Thymus (tissue), 11 donors: Measurements from ENCODE around the gene PCDHGA7. TPM values are rescaled to one million over a fixed set of nuclear protein-coding genes. Genes with fewer than 3 reads are reported as not detected.
"Not testable (repeated sequence)": the region's sequence is repeated elsewhere in the genome, so short reads cannot be mapped to it uniquely, and the experiment has no call there.

Source experiments
- DNase-seq, 9 donors: peaks; one replicate each; pipeline ENCODE4 v3.0.0-alpha.2; 2013; ENCODE audit warnings: low spot score in 9 of 9, low read depth in 6 of 9, missing footprints in 1 of 9
- H3K27ac ChIP-seq, 2 donors: one replicate each; pipeline ENCODE4 v1.5.1; 2013; ENCODE audit warnings: control low read depth in 1 of 2, low read depth in 1 of 2, low read length in 1 of 2, mild to moderate bottlenecking in 1 of 2, moderate library complexity in 1 of 2
- H3K27me3 ChIP-seq, 2 donors: one replicate each; pipeline ENCODE4 v1.5.1; 2013; ENCODE audit warnings: low read length in 1 of 2; ENCODE audit not compliant: control insufficient read depth in 2 of 2, insufficient read depth in 1 of 2
- H3K36me3 ChIP-seq, 2 donors: one replicate each; pipeline ENCODE4 v1.5.1; 2013; ENCODE audit warnings: low read length in 1 of 2, mild to moderate bottlenecking in 1 of 2, moderate library complexity in 1 of 2; ENCODE audit not compliant: control insufficient read depth in 2 of 2, insufficient read depth in 2 of 2
- H3K4me1 ChIP-seq, 2 donors: one replicate each; pipeline ENCODE4 v1.5.1; 2013; ENCODE audit warnings: low read length in 2 of 2; ENCODE audit not compliant: control insufficient read depth in 2 of 2, insufficient read depth in 2 of 2
- H3K4me3 ChIP-seq, 2 donors: one replicate each; pipeline ENCODE4 v1.5.1; 2013; ENCODE audit warnings: low read length in 2 of 2, control low read depth in 1 of 2, mild to moderate bottlenecking in 1 of 2
- H3K9me3 ChIP-seq, 2 donors: one replicate each; pipeline ENCODE4 v1.5.1; 2013; ENCODE audit warnings: low read length in 1 of 2, mild to moderate bottlenecking in 1 of 2; ENCODE audit not compliant: control insufficient read depth in 2 of 2, insufficient read depth in 1 of 2
- WGBS: extraction: QIAGEN DNeasy Blood & Tissue Kit; methylation state at CpG from one replicate; pipeline ENCODE4 v1.1.7; 2013; 5-methylcytosine and 5-hydroxymethylcytosine counted together
- polyA plus RNA-seq: library from polyadenylated mRNA; stranded (reverse); fragments of 200-250 nt; gene quantifications from one replicate; pipeline ENCODE4 v1.2.3, GENCODE V29; 2013
- total RNA-seq: library from RNA; stranded (reverse); fragments of 120-200 nt; gene quantifications from one replicate; pipeline ENCODE4 v1.2.4, GENCODE V29; 2013
- donor health status: healthy.

Gene PCDHGA7
- total and polyA plus RNA-seq, 2 donors: 0.28 to 0.46 TPM

DNA sequence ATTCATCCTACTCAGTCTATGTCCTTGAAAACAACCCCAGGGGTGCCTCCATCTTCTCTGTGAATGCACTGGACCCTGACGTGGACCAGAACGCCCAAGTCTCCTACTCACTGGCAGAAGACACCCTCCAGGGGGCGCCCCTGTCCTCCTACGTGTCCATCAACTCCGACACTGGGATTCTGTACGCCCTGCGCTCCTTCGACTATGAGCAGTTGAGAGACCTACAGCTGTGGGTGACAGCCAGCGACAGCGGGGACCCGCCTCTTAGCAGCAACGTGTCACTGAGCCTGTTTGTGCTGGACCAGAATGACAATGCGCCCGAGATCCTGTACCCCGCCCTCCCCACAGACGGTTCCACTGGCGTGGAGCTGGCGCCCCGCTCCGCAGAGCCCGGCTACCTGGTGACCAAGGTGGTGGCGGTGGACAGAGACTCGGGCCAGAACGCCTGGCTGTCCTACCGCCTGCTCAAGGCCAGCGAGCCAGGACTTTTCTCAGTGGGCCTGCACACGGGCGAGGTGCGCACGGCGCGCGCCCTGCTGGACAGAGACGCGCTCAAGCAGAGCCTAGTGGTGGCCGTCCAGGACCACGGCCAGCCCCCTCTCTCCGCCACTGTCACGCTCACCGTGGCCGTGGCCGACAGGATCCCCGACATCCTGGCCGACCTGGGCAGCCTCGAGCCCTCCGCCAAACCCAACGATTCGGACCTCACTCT is 6.9 kb upstream of the PCDHGA7 start:
- not testable (repeated sequence) for H3K4me3 ChIP-seq, H3K4me1 ChIP-seq, H3K36me3 ChIP-seq, DNase-seq, H3K27ac ChIP-seq
- WGBS: 62% methylated on average over 40 of the region's 48 CpGs
- Histone ChIP-seq H3K27me3 (peaks cover 0 to 50% of the 10 kb centered on the region in 2 donors), H3K9me3 (peaks cover 12 to 47% of the 10 kb centered on the region in 2 donors)

DNA sequence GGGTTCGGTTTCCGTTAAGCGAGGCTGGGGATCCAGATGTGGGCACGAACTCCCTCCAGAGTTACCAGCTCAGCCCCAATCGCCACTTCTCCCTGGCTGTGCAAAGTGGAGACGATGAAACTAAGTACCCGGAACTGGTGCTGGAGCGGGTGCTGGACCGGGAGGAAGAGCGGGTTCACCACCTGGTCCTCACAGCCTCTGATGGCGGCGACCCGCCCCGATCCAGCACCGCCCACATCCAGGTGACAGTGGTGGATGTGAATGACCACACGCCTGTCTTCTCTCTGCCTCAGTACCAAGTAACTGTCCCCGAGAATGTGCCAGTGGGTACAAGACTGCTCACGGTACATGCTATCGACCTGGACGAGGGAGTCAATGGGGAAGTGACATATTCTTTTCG is 803 bp downstream of the PCDHGA7 start:
- Histone ChIP-seq H3K4me1 (no peaks in the 10 kb centered on the region), H3K9me3 (peaks cover 7 to 24% of the 10 kb centered on the region in 2 donors), H3K36me3 (no peaks in the 10 kb centered on the region), H3K27ac (no peak overlapping the region), H3K27me3 (peaks cover 3 to 42% of the 10 kb centered on the region in 2 donors), H3K4me3 (no peak overlapping the region)
- WGBS: 47% methylated on average over 21 of the region's 21 CpGs
- no peak for DNase-seq

DNA sequence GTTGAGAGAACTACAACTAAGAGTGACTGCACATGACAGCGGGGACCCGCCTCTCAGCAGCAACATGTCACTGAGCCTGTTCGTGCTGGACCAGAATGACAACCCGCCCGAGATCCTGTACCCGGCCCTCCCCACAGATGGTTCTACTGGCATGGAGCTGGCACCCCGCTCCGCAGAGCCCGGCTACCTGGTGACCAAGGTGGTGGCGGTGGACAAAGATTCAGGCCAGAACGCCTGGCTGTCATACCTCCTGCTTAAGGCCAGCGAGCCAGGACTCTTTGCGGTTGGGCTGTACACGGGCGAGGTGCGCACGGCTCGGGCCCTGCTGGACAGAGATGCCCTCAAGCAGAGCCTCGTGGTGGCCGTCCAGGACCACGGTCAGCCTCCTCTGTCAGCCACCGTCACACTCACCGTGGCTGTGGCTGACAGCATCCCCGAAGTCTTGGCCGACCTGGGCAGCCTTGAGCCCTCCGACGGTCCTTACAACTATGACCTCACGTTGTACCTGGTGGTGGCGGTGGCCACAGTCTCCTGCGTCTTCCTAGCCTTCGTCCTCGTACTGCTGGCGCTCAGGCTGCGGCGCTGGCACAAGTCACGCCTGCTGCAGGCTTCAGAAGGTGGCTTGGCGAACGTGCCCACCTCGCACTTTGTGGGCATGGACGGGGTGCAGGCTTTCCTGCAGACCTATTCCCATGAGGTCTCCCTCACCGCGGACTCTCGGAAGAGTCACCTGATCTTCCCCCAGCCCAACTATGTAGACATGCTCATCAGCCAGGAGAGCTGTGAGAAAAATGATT is 2.1 kb downstream of the PCDHGA7 start:
- DNase-seq: no peak
- no peaks in the 10 kb centered on the region for H3K36me3 ChIP-seq
- no peaks in the 10 kb centered on the region for H3K4me1 ChIP-seq
- H3K9me3 ChIP-seq: peaks cover 8 to 34% of the 10 kb centered on the region in 2 donors
- 60% methylated on average over 43 of the region's 43 CpGs for WGBS
- H3K4me3 ChIP-seq: no peak overlapping the region
- no peak overlapping the region for H3K27ac ChIP-seq
- H3K27me3 ChIP-seq: peaks cover 3 to 55% of the 10 kb centered on the region in 2 donors

- Histone ChIP-seq H3K27me3 (peaks cover 3 to 63% of the 10 kb centered on the region in 2 donors), H3K9me3 (peaks cover 10 to 38% of the 10 kb centered on the region in 2 donors)
- H3K4me3 ChIP-seq, H3K4me1 ChIP-seq, H3K27ac ChIP-seq, H3K36me3 ChIP-seq: not testable (repeated sequence)
- DNase-seq: peak in 1 of 9 donors; percentile 16
- WGBS: 23% methylated on average over 22 of the region's 40 CpGs
Observed at GRCh38 chr5:141387557-141388311, 5.2 kb downstream of the PCDHGA7 start, which contains the start of gene PCDHGB4. Gene PCDHGB4, plus strand, starts transcription at chr5:141387698. Its CDS starts 187 bp downstream, at chr5:141387885.

DNA sequence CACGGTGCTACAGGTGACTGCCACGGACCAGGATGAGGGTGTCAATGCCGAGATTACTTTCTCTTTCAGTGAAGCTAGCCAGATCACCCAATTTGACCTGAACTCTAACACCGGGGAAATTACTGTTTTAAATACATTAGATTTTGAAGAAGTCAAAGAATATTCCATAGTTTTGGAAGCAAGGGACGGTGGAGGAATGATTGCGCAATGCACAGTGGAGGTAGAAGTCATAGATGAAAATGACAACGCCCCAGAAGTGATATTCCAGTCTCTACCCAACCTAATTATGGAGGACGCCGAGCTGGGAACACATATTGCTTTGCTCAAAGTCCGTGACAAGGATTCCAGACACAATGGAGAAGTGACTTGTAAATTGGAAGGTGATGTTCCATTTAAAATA is 6.1 kb downstream of the PCDHGA7 start:
- DNase-seq: no peak
- no peak overlapping the region for H3K4me3 ChIP-seq
- H3K4me1 ChIP-seq: no peaks in the 10 kb centered on the region
- 57% methylated on average over 10 of the region's 10 CpGs for WGBS
- H3K27ac ChIP-seq: no peak overlapping the region
- H3K36me3 ChIP-seq: no peaks in the 10 kb centered on the region
- H3K27me3 ChIP-seq: peaks cover 1 to 63% of the 10 kb centered on the region in 2 donors
- H3K9me3 ChIP-seq: peaks cover 6 to 38% of the 10 kb centered on the region in 2 donors

DNA sequence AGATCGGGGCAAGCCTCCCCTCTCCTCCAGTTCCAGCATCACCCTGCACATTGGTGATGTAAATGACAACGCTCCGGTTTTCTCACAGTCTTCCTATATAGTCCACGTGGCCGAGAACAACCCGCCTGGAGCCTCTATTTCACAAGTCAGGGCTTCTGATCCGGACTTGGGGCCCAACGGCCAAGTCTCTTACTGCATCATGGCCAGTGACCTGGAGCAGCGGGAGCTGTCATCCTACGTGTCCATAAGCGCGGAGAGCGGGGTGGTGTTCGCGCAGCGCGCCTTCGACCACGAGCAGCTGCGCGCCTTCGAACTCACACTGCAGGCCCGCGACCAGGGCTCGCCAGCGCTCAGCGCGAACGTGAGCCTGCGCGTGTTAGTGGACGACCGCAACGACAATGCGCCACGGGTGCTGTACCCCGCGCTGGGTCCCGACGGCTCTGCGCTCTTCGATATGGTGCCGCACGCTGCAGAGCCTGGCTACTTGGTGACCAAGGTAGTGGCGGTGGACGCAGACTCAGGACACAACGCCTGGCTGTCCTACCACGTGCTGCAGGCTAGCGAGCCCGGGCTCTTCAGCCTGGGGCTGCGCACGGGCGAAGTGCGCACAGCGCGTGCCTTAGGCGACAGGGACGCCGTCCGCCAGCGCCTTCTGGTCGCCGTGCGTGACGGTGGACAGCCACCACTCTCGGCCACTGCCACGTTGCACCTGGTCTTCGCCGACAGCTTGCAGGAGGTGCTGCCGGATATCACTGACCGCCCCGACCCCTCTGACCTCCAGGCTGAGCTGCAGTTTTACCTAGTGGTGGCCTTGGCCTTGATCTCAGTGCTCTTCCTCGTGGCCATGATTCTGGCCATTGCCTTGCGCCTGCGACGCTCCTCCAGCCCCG is 6.9 kb downstream of the PCDHGA7 start:
- H3K4me3 ChIP-seq: no peak overlapping the region
- H3K27ac ChIP-seq: no peak overlapping the region
- peaks cover 9 to 42% of the 10 kb centered on the region in 2 donors for H3K9me3 ChIP-seq
- H3K27me3 ChIP-seq: peaks cover 0 to 65% of the 10 kb centered on the region in 2 donors
- whole genome bisulfite sequencing: 50% methylated on average over 77 of the region's 77 CpGs
- no peaks in the 10 kb centered on the region for H3K4me1 ChIP-seq
- DNase-seq: no peak
- no peaks in the 10 kb centered on the region for H3K36me3 ChIP-seq

DNA sequence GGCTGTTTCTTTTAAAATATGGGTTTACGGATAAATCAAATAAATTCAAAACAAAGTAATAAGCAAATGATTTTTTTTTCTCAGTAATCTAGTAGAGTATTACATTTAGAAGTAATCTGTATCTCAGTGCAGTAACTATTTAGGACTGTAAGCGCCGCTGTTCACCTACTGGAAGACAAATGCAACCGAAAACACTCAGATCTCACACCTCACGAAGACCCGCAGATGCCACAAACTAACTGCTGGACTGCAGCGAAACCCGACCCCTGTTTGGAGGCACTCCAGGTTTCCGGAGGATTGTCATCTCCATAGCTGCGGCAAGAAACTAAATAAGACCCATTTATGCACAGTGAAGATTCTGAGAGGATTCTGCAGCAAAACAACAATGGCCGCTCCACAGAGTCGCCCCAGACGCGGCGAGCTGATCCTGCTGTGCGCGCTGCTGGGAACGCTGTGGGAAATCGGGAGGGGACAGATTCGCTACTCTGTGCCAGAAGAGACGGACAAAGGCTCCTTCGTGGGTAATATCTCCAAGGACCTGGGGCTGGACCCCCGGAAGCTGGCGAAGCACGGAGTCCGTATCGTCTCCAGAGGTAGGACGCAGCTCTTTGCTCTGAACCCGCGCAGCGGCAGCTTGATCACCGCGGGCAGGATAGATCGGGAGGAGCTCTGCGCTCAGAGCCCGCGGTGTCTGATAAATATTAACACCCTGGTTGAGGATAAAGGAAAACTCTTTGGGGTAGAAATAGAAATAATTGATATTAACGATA is 10.1 kb downstream of the PCDHGA7 start, which contains the start of gene PCDHGA8:
PCDHGA8 (plus strand) TSS at position 205 of the 770 bp plus-strand sequence; CDS start at position 386, 181 bp downstream.
- no peak for DNase-seq
- H3K27ac ChIP-seq: no peak within 1 kb of the TSS
- H3K4me1 ChIP-seq: no peaks in the 10 kb centered on the region
- no peaks in the 10 kb centered on the region for H3K36me3 ChIP-seq
- peaks cover 0 to 68% of the 10 kb centered on the region in 2 donors for H3K27me3 ChIP-seq
- 35% methylated on average over 38 of the region's 38 CpGs for WGBS
- no peak within 1 kb of the TSS for H3K4me3 ChIP-seq
- H3K9me3 ChIP-seq: peaks cover 11 to 38% of the 10 kb centered on the region in 2 donors

- WGBS: 45% methylated on average over 21 of the region's 21 CpGs
- no peak overlapping the region for H3K27ac ChIP-seq
- no peaks in the 10 kb centered on the region for H3K36me3 ChIP-seq
- no peaks in the 10 kb centered on the region for H3K4me1 ChIP-seq
- H3K27me3 ChIP-seq: peaks cover 0 to 69% of the 10 kb centered on the region in 2 donors
- no peak overlapping the region for H3K4me3 ChIP-seq
- DNase-seq: no peak
- H3K9me3 ChIP-seq: peaks cover 11 to 36% of the 10 kb centered on the region in 2 donors
Observed at GRCh38 chr5:141393267-141393666, 10.7 kb downstream of the PCDHGA7 start.
